GM19438 (cell line): Measurements from ENCODE around the gene PTPN1.
"Not testable (repeated sequence)": the region's sequence is repeated elsewhere in the genome, so short reads cannot be mapped to it uniquely, and the experiment has no call there.

ENCODE experiments used
- ATAC-seq: cut with Tn5 transposase; IDR thresholded peaks from one replicate; pipeline ENCODE4 v1.9.1; 2021; ENCODE audit warnings: low read depth; ENCODE audit not compliant: unreplicated experiment

PTPN1 gene

DNA sequence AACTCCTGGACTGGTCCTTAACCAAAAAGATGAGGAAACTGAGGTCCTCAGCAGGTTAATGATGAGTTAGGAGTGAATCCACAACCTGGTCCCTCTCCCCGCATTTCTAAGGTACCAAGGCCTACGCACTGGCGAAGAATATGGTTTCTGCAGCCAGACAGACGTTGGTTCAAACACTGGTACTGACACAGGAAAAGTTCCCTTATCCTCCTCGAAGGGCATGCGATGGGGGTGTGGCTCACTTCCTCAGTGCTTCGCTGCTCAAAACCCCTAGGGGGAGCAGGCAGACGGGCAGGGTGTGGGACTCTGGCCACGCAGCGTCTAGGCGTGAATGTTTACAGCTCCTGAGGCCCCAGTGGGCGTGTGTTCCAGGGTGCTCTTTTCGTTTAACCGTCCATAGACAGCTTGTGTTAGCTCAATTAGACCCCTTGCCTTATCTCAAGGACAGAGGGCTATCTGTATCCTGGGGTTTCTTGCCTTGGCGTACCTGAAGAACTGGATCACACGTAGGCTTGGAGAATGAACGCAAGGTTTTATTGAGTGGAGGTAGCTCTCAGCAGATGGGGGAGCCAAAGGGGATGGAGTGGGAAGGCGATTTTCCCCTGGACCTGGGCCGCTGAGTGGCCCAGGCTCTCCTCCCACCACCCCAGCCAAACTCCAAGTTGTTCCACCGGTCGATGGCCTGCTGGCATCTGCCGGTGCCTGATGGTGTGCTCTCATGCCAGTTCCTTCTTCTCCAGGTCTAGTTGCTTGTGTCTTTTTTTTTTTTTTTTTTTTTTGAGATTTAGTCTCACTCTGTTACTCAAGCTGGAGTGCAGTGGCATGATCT is 31.8 kb upstream of the PTPN1 start:
- ATAC-seq = peak; percentile 66

DNA sequence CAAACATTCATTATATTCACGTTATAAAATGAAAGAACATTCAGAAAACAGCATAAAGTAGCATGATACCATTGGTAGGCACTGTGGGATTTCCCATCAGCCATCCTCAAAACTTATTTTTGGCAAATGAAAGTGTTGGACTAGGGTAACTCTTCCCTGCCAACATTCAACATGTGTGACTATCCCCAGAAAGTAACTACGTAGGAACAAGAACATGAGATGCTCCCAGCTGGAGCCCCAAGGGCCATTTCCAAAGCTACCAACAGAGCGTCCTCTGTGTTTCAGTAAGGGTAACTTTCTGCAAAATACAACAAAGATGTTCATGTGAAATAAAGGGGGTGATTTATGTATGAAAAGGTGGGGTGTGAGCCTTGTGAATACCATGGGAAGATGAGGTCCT is 28.4 kb upstream of the PTPN1 start:
- no peak for ATAC-seq

DNA sequence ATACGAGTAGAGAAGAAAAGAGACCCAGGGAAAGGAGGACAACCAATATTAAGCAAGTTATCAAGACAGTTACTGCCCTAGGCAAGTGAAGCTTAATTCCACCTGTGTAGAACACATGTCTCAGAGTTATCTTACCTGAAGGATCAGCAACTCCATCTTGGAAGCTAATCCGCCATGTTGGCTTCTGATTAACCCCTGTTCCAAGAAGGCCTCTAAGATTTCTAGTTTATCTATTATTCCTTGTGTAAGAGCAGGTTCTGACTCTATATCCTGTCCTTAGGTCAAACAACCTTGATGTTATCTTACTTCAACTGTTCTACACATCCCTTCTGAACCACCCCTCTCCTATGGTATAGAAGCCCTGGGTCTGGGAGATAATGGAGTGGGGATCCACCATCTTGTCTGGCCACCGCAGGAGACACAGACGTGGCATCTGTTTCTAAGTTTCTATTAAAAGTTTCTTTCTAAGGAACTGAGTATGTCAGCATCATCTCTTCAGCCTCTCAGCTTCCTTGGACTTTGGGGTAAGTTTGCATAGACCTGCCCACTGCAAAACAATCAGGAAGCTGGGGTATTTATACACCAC is 27.7 kb upstream of the PTPN1 start:
- ATAC-seq = no peak

DNA sequence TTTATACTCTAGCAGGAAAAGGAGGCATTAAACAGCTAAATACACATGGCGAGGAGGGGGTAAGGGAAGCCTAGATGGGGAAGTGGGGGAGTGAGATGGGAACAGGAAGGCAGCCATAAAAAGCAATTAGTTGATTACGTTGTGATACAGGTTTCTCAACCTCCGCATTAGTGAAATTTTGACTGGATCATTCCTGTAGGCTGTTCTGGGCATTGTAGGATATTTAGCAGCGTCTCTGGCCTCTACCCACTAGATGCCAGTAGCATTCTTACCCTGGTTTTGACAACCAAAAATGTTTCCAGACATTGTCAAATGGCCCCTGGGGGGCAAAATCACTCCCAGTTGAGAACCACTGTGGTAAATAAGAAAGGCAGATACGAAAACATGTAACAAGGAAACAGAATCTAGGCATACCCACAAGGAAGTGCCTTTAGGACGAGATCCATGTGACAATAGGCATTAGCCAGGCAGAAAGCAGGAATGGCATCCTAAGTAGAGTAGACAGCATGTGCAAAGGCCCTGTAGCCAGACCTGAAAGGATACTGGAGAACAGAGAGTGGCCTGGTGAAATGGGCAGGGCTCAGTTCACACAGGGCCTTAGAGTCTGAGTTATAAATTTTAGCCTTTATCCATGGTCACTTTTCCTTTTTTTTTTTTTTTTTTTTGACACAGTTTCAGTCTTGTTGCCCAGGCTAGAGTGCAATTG is 25.8 kb upstream of the PTPN1 start:
- ATAC-seq = no peak

DNA sequence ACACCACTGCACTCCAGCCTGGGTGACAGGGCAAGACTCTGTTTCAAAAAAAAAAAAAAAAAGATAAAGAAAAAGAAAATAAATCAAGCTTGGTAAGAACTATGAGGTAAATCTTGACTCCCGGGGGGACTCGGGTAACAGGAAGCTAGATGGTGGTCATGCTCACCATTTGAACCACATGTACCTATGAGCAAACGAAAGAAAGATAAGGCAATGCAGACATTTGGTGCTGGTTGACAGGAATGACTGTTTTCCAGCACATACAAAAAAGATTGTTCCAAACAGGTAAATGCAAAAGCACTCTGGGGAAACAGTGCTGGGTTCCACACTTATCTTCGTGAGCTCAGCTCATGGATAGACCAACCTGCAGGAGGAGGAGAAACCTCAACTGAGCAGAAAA is 22.8 kb upstream of the PTPN1 start:
- ATAC-seq = no peak

DNA sequence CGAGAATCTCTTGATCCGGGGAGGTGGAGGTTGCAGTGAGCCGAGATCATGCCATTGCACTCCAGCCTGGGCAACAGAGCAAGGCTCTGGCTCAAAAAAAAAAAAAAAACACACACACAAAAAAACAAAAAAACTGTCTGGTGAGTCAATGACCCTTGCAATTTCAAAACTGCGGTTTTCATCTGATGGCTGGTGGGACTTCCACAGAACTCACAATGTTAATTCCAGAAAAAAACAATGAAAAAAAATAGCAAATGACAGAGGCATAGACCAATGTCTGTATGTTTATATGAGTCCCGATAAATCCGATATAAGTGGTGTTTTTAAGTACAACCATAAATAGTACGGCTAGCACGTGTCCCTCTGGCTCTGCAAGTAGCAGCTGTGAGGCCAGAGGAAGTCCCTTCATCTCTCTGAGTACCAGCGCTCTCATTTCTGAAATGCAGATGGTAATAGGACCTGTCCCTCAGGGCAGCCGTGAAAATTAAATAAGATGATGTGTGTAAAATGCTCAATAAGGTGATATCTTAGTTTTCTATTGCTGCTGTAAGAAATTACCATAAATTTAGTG is 21.9 kb upstream of the PTPN1 start:
- no peak for ATAC-seq

DNA sequence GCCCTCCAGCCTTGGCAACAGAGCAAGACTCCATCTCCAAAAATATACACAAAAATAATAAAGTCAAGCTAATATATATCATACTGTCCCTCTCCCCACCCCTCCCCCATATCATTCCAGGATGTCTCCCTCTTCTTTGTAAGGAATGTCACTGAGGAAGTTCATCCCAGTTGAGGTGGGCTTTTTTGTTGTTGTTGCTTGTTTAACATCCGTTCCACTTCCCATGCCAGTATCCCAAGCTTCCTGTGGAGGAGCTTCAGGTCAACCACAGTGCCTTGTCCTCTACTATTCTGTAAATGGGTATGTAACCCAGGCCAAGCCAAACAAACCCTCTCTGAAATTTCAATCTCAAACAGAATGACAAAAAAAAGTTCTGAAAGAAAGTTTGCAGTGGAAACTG is 19.0 kb upstream of the PTPN1 start:
- ATAC-seq = no peak

DNA sequence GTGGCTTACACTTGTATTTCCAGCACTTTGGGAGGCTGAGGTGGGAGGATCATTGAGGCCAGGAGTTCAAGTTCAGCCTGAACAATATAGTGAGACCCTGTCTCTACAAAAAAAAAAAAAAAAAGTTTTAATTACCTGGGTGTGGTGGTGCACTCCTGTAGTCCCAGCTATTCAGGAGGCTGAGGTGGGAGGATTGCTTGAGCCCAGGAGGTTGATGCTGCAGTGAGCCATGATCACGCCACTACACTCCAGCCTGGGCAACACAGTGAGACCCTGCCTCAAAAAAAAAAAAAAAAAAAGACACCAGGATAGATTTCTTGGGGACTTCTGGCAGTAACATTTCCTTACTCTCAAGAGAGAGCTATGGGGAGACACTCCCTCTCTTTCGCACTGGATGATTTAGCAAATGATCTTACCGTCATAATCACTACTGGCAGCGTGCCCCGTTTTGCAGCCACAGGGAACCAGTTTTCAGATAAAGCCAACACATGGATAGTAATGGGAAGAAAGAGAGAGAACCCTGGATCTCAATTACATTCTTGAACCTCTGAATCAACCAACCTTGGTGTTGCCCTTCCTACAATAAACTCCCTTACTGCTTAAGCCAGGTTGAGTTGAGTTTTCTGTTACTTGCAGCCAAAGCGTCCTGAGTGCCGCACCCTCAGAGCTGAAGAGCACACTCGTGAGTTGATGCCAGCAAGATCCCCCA is 18.1 kb upstream of the PTPN1 start:
- no peak for ATAC-seq

DNA sequence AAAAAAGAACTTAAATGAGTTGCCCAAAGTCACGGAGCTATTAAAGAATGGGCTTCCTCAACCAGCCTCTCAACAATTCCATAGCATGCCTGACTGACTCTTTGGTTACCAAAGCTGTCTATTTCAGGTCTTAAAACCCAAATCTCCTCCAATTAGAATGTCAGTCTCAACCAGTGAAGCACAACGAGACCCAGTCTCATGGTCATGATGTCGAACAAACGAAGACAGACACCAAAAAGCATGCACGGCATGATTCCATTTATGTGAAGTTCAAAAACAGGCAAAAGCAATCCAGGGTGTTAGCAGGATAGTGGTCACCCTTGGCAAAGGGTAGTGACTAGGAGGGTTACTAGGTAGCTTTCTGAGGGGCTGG is 16.3 kb upstream of the PTPN1 start:
- no peak for ATAC-seq

DNA sequence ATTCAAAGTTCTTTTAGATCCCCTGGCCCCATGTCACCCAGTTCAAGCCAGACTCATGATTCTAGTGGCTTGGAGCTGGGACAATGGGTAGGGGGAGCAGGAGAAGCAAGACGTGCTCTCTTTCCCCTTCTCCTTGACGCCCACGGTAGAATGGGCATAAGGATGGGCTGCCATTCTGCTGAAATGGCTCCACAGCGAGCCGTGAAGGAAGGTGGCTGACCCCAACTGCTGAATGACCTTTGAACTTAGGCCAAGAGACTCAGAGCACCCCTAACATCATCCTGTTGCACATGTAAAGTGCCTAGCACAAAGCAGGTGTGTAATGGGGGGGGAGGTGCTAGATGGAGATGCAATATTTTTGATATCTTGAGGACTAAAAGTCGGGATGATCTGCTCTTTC is 15.8 kb upstream of the PTPN1 start:
- no peak for ATAC-seq

DNA sequence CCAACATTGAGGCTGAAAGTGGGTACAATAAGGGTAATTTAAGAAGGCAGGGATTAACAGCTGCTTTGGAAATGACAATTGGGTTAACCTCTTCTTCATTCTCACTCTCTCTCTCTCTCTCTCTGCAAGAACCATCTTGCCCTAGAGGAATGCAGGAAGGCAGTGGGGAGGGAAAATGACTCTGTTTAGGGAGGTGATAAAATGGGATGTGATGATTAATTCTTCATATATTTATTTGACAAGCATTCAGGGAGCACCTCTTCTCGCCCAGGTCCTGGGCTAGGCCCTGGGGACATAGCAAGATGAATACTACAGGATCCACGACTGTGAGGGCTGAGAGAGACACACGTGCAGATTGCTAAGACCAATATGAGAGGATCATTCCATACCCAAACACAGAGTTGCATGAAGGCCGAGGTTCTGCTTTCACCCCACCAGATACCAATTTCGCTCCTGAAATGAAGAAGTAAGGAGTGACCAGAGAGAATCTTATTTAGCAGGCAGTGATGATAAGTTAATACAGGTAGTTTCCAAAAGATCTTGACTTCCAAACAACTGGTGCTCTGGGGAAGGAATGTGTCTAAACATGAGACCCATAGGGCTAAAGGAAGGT is 13.3 kb upstream of the PTPN1 start:
- ATAC-seq = no peak

DNA sequence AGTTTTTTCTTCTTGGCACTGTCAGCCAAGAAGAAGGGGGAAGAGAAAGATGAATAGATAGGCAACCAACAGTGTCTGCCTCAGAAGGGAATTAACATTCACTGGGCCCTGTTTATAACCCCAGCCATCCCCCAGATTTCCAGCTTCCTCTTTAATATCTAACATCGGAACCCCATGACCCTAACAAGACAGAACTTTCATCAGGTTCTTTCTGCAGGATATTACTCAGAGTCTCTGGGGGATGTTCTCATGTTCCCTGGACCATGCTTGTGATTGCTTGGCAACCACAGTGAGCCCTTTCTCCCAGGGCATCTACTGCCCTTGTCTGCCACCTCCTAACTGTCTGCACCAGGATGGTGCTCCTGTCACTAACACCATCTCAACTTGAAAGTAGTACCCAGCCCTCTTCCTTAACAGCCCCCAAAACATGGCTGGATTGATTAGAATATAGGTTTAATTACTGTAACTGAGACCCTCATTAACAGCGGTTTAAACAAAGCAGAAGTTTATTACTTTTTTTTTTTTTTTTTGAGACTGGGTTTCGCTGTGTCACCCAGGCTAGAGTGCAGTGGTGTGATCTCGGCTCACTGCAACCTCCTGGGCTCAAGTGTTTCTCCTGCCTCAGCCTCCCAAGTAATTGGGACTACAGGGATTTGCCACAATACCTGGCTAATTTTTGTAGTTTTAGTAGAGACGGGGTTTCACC is 12.0 kb upstream of the PTPN1 start:
- no peak for ATAC-seq

DNA sequence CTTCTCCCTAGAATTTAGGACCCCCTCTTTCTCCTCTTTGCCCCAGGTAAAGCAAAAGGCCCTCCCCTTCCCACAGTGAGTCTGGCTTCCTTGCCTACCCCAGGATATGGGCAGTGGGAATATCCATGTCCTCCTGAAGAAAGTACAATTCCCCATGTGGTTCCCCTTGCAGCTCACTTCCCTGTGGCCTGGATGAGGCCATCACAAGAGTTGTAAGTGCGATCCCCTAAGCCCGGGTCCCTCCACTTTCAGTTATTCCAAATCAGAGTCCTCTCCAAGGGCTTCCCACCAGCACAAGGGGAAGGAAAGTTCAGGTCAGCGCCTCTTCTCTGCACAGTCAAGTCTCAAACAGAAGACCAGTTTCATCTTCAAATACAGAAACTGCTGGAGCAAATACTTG is 10.2 kb upstream of the PTPN1 start:
- ATAC-seq = no peak

DNA sequence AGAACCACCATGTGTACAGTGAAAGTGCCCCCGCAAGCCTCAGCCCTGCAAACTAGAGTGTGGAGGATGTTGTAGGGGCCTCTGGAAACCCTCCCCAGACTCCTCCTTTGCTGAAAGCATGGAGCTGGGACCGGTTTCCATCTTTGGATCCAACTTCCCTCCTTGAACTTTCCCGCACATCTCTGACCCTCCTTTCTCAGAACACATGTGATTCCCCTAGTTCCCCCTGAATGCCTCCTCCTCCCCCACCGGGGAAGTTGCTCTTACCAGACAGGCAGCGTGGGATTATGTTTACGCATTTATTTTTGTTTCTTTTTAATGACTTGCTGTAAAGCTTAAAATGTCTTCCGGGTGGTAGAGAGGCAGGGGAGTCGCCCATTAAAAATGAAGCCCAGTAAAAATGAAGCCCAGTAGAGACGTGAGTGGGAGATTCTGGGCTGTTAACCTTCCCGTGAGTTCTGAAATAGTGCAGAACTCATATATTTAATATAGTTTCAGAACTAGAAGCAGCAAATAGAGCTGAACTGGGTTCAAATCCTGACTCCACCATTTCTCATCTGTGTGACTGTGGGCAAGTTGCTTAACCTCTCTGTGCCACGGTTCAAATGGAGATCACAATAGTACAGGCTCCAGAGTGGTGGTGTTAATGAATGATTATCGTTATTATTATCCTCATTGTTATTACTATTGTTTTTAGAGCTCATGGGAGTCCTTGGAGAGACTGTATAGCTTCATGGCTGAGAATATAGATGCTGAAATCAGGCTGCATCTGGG is 8.0 kb upstream of the PTPN1 start:
- ATAC-seq = no peak

DNA sequence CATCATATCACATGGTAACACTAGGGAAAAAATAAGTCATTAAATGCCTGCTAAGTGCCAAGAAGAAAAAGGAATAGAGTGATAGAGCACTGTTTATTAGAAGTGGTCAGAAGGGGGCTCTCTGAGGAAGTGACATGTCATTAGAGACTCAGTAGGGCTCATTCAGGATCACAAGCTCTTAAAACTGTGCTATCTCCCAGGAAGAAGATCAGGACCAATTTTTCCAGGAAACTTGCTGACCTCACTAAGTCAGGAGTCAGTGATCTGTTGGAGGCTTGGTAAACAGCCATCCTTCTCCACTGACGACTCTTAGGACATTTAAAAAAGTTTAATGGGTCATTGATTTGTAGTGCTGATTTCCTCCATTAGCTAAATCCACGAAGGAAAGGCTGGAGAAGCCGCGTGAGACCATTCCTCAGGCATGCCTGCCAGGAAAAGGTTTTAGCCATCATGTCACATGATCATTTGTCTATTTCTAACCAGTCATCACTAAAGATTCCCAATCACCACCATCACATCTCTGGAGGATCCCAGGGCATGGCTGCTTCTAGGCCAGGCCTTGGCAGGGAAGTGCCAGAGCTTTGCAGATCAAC is 5.9 kb upstream of the PTPN1 start:
- ATAC-seq = no peak

DNA sequence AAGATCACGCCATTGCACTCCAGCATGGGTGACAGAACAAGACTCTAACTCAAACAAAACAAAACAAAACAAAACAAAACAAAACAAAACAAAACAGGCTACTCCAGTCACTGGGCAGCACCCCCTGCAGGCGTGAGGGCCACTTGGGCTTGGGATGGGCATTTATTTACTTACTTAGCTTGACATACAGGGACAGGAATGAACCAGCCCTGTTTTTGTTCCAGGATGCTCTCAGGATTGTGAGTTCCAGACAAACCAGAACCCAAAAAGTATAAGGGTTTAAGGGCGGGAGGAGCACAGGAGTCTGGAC is 4.0 kb upstream of the PTPN1 start:
- no peak for ATAC-seq

DNA sequence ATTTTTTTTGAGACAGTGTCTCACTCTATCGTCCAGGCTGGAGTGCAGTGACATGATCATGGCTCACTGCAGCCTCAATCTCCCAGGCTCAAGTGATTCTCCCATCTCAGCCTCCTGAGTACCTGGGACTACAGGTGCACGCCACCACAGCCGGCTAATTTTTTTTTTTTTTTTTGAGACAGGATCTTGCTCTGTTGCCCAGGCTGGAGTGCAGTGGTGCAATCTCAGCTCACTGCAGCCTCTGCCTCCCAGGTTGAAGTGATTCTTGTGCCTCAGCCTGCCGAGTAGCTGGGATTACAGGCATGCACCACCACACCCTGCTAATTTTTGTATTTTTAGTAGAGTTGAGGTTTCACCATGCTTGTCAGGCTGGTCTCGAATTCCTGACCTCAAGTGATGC is 2.4 kb upstream of the PTPN1 start:
- ATAC-seq = not testable (repeated sequence)

DNA sequence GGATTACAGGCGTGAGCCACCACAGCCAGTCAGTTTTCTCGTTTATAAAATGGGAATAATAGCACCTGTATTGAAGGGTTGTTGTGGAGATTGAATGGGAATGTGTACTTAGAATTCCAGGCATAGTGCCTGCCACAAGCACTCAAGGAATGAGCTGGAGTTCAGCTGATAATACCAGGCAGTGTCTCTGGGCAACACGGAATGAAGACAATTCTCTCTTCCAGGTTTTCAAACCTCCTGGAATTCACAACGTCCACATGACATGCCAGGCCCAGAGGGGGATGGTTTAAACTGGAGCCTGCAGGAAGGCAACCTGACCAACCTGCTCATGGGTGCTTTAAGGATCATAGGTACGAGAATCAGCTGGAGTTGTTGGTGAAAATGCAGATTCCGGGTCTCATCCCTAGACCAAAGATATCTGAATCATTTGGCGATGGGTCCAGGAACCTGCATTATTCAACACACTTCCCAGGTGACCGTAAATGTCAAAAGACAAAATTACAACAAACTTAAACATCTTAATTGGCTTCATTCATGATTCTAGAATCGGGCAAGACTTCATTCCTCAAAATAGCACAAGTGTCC is 1.9 kb upstream of the PTPN1 start:
- no peak for ATAC-seq
